DMS53 treated with DMSO at 0.1 percent for 48 hours (cell line): ENCODE data around the gene CHIC2.

Source experiments
- DNase-seq: peaks from one replicate; lab custom pipeline; 2025; ENCODE audit not compliant: unreplicated experiment; lab: John Stamatoyannopoulos, UW

The CHIC2 gene

GRCh38 chr4:54093324-54094240 lies 29.2 kb upstream of the CHIC2 start:
- no peak for DNase-seq

GRCh38 chr4:54092405-54093323 lies 28.3 kb upstream of the CHIC2 start:
- DNase-seq = no peak

- peak; percentile 70 for DNase-seq
Measured at GRCh38 chr4:54091637-54092404, 27.4 kb upstream of the CHIC2 start.

GRCh38 chr4:54090804-54091623 lies 26.6 kb upstream of the CHIC2 start:
- peak; percentile 32 for DNase-seq

GRCh38 chr4:54090404-54090803 lies 26.0 kb upstream of the CHIC2 start:
- DNase-seq = no peak

- no peak for DNase-seq
Measured at GRCh38 chr4:54089875-54090274, 25.5 kb upstream of the CHIC2 start.

GRCh38 chr4:54085284-54085683 lies 20.9 kb upstream of the CHIC2 start:
- DNase-seq = no peak

- peak; percentile 68 for DNase-seq
Measured at GRCh38 chr4:54082168-54082567, 17.8 kb upstream of the CHIC2 start.

- no peak for DNase-seq
Measured at GRCh38 chr4:54077812-54078211, 13.4 kb upstream of the CHIC2 start.

GRCh38 chr4:54076673-54077072 lies 12.3 kb upstream of the CHIC2 start:
- no peak for DNase-seq

GRCh38 chr4:54074381-54074780 lies 10.0 kb upstream of the CHIC2 start:
- no peak for DNase-seq

- no peak for DNase-seq
Measured at GRCh38 chr4:54073271-54073880, 9.0 kb upstream of the CHIC2 start.

GRCh38 chr4:54067166-54067565 lies 2.8 kb upstream of the CHIC2 start:
- no peak for DNase-seq

GRCh38 chr4:54066718-54067129 lies 2.3 kb upstream of the CHIC2 start:
- no peak for DNase-seq

- no peak for DNase-seq
Measured at GRCh38 chr4:54066088-54066415, 1.6 kb upstream of the CHIC2 start.

- DNase-seq = no peak
Measured at GRCh38 chr4:54065282-54066087, 1.1 kb upstream of the CHIC2 start.

- no peak for DNase-seq
Measured at GRCh38 chr4:54063737-54064316, 578 bp downstream of the CHIC2 start.

- no peak for DNase-seq
Measured at GRCh38 chr4:54063229-54063628, 1.2 kb downstream of the CHIC2 start.

GRCh38 chr4:54062392-54062791 lies 2.0 kb downstream of the CHIC2 start:
- DNase-seq = no peak
